SK-N-SH (cell line): ENCODE measurements around the gene CSNK2A3. TPM values are rescaled to one million over a fixed set of nuclear protein-coding genes. Genes with fewer than 3 reads are reported as not detected.

Source experiments
- CTCF ChIA-PET: fragments of 300-600, 350-600 bp; formaldehyde crosslinking; extraction: SDS; loops from one replicate; lab custom pipeline; 2021; lab: Yijun Ruan, JAX
- POLR2A ChIA-PET: fragments of 350-600 bp; sonication (Branson Sonifier 250); formaldehyde crosslinking; extraction: SDS; loops from one replicate; lab custom pipeline; 2020; ENCODE audit warnings: antibody characterized with exemption, inconsistent platforms; lab: Yijun Ruan, JAX
- DNase-seq: peaks from one replicate; pipeline ENCODE4 v3.0.0; 2012
- H2AFZ ChIP-seq: fragments of 200-600 bp; sonication (generic); 2 replicates; pipeline ENCODE4 v1.8.1; 2016; ENCODE audit warnings: antibody characterized with exemption, mild to moderate bottlenecking, low read depth
- H3F3A ChIP-seq: fragments of 200-600 bp; sonication (generic); replicated peaks from 2 replicates; pipeline ENCODE3; 2016; ENCODE audit warnings: antibody characterized with exemption, mild to moderate bottlenecking; ENCODE audit not compliant: insufficient read depth
- H3K27ac ChIP-seq, 2 experiments: fragments of 200-500 bp in 1 of 2; fragments of 200-600 bp in 1 of 2; sonication (Bioruptor generic) in 1 of 2; sonication (generic), shearing (Covaris generic) in 1 of 2; 2 replicates each; pipeline versions ENCODE4 v1.5.1 to v1.6.1; 2014 to 2016; ENCODE audit warnings: low read depth in 2 of 2, inconsistent platforms in 1 of 2, low read length in 1 of 2, mild to moderate bottlenecking in 1 of 2, mixed read lengths in 1 of 2
- H3K27me3 ChIP-seq: fragments of 200-600 bp; sonication (generic), shearing (Covaris generic); 2 replicates; pipeline ENCODE4 v1.6.1; 2016; ENCODE audit warnings: mixed run types; ENCODE audit not compliant: insufficient read depth
- H3K36me3 ChIP-seq, 2 experiments: fragments of 200-500 bp in 1 of 2; fragments of 200-600 bp in 1 of 2; sonication (Bioruptor generic) in 1 of 2; sonication (generic) in 1 of 2; replicated peaks in 1 of 2; 2 replicates each; pipeline versions ENCODE3 to v1.5.1; 2014 to 2016; ENCODE audit warnings: low read length in 1 of 2, mild to moderate bottlenecking in 1 of 2; ENCODE audit not compliant: insufficient read depth in 2 of 2, control insufficient read depth in 1 of 2
- H3K4me1 ChIP-seq, 2 experiments: fragments of 200-500 bp in 1 of 2; fragments of 200-600 bp in 1 of 2; sonication (Bioruptor generic) in 1 of 2; sonication (generic), shearing (Covaris generic) in 1 of 2; 2 replicates each; pipeline versions ENCODE4 v1.5.1 to v1.6.1; 2014 to 2016; ENCODE audit warnings: low read depth in 1 of 2, low read length in 1 of 2, mixed run types in 1 of 2; ENCODE audit not compliant: insufficient read depth in 2 of 2, control insufficient read depth in 1 of 2
- H3K4me2 ChIP-seq: fragments of 200-600 bp; sonication (generic), shearing (Covaris generic); 2 replicates; pipeline ENCODE4 v1.6.1; 2017; ENCODE audit warnings: mixed run types
- H3K4me3 ChIP-seq, 2 experiments: fragments of 200-500 bp in 1 of 2; fragments of 200-600 bp in 1 of 2; sonication (Bioruptor generic) in 1 of 2; sonication (generic), shearing (Covaris generic) in 1 of 2; 2 replicates each; pipeline versions ENCODE4 v1.5.1 to v1.8.1; 2014 to 2016; ENCODE audit warnings: low read depth in 2 of 2, inconsistent platforms in 1 of 2, low read length in 1 of 2, mild to moderate bottlenecking in 1 of 2, mixed read lengths in 1 of 2, moderate library complexity in 1 of 2
- H3K79me2 ChIP-seq: fragments of 200-600 bp; sonication (generic); 2 replicates; pipeline ENCODE4 v1.8.1; 2017; ENCODE audit warnings: mild to moderate bottlenecking; ENCODE audit not compliant: insufficient read depth
- H3K9ac ChIP-seq: fragments of 200-600 bp; sonication (generic); 2 replicates; pipeline ENCODE4 v1.6.1; 2017; ENCODE audit warnings: mixed run types
- H3K9me2 ChIP-seq: fragments of 200-600 bp; sonication (generic); 2 replicates; pipeline ENCODE4 v1.6.1; 2017; ENCODE audit warnings: mixed run types
- H3K9me3 ChIP-seq: fragments of 200-600 bp; sonication (generic); 2 replicates; pipeline ENCODE4 v1.6.1; 2017; ENCODE audit warnings: mixed run types, mild to moderate bottlenecking, moderate library complexity
- H4K20me1 ChIP-seq: fragments of 200-600 bp; sonication (generic); 2 replicates; pipeline ENCODE4 v1.6.1; 2017; ENCODE audit warnings: mild to moderate bottlenecking, mixed run types; ENCODE audit not compliant: insufficient read depth
- CHD2 ChIP-seq: fragments of 150-350 bp; IDR thresholded peaks from 2 replicates; pipeline ENCODE4 v1.6.1; 2018; ENCODE audit warnings: low read length; ENCODE audit not compliant: partially characterized antibody
- EP300 ChIP-seq, 2 experiments: IDR thresholded peaks; 2 replicates each; pipeline versions ENCODE4 v1.4.0 to v1.6.1; 2012; ENCODE audit warnings: borderline replicate concordance in 1 of 2, low read depth in 1 of 2, low read length in 1 of 2
- EZH2phosphoT487 ChIP-seq: fragments of 200-600 bp; sonication (generic); IDR thresholded peaks from 2 replicates; pipeline ENCODE4 v1.6.1; 2017; ENCODE audit warnings: low read depth, mixed run types, mild to moderate bottlenecking, antibody characterized with exemption, moderate library complexity, borderline replicate concordance
- GATA2 ChIP-seq: sonication (generic); formaldehyde crosslinking; IDR thresholded peaks from 2 replicates; pipeline ENCODE4 v1.5.0; 2020; ENCODE audit warnings: mild to moderate bottlenecking, missing genetic modification reagents
- IRF3 ChIP-seq: fragments of 150-350 bp; IDR thresholded peaks from 2 replicates; pipeline ENCODE4 v1.6.1; 2016; ENCODE audit warnings: mild to moderate bottlenecking, low read depth, low read length
- JUND ChIP-seq: IDR thresholded peaks from 2 replicates; pipeline ENCODE4 v1.4.0; 2012
- MAX ChIP-seq: IDR thresholded peaks from 2 replicates; pipeline ENCODE4 v1.4.0; 2012; ENCODE audit warnings: low read depth
- MEF2A ChIP-seq: IDR thresholded peaks from 2 replicates; pipeline ENCODE4 v1.4.0; 2012; ENCODE audit warnings: low read depth, borderline replicate concordance
- MXI1 ChIP-seq: IDR thresholded peaks from 2 replicates; pipeline ENCODE4 v1.6.1; 2012; ENCODE audit warnings: mild to moderate bottlenecking, low read depth, low read length, improper control_type of control experiment
- NRF1 ChIP-seq: IDR thresholded peaks from 2 replicates; pipeline ENCODE4 v1.6.1; 2012; ENCODE audit warnings: low read depth, mild to moderate bottlenecking, low read length
- PBX3 ChIP-seq: IDR thresholded peaks from 2 replicates; pipeline ENCODE4; 2012
- POLR2AphosphoS5 ChIP-seq: IDR thresholded peaks from 2 replicates; pipeline ENCODE4 v1.6.1; 2012; ENCODE audit warnings: low read depth, low read length
- RAD21 ChIP-seq: IDR thresholded peaks from 2 replicates; pipeline ENCODE4 v1.6.1; 2012; ENCODE audit warnings: mild to moderate bottlenecking, low read length
- RCOR1 ChIP-seq: fragments of 150-350 bp; IDR thresholded peaks from 2 replicates; pipeline ENCODE4 v1.6.1; 2017; ENCODE audit warnings: antibody characterized with exemption, low read length
- RXRA ChIP-seq: IDR thresholded peaks from 2 replicates; pipeline ENCODE4 v1.4.0; 2012; ENCODE audit warnings: low read depth, mild to moderate bottlenecking, borderline replicate concordance
- SIN3A ChIP-seq: IDR thresholded peaks from 2 replicates; pipeline ENCODE4 v1.6.1; 2012; ENCODE audit warnings: low read depth, mild to moderate bottlenecking, low read length, moderate library complexity, borderline replicate concordance
- TAF1 ChIP-seq: IDR thresholded peaks from 2 replicates; pipeline ENCODE4 v1.6.1; 2012; ENCODE audit warnings: low read depth, mild to moderate bottlenecking, low read length, moderate library complexity, borderline replicate concordance
- TCF12 ChIP-seq: IDR thresholded peaks from 2 replicates; pipeline ENCODE4 v1.4.0; 2012
- TEAD4 ChIP-seq: IDR thresholded peaks from 2 replicates; pipeline ENCODE4 v1.4.0; 2012; ENCODE audit warnings: mild to moderate bottlenecking, borderline replicate concordance; ENCODE audit not compliant: insufficient read depth
- USF1 ChIP-seq: IDR thresholded peaks from 2 replicates; pipeline ENCODE4 v1.4.0; 2012; ENCODE audit warnings: low read depth, borderline replicate concordance
- YY1 ChIP-seq: IDR thresholded peaks from 2 replicates; pipeline ENCODE4 v1.4.0; 2012; ENCODE audit warnings: low read depth, mild to moderate bottlenecking
- WGBS: methylation state at CpG from one replicate; pipeline ENCODE4 v1.1.6; 2017; ENCODE audit warnings: low lambda C conversion rate; 5-methylcytosine and 5-hydroxymethylcytosine counted together
- polyA plus RNA-seq, 3 experiments: library from polyadenylated mRNA; depleted of rRNA; stranded (reverse); fragments of >200 nt; gene quantifications; 2 replicates each; pipeline ENCODE4 v1.2.3, GENCODE V29; 2012

CSNK2A3 gene
- polyA plus RNA-seq, 1 of the 3 experiments (the other 2 are of a cell fraction) = 0.31 TPM

GRCh38 chr11:11309906-11310305 lies 43.1 kb downstream of the CSNK2A3 start:
- WGBS = 68% methylated on average over 2 of the region's 2 CpGs
- H4K20me1 ChIP-seq = no peaks in the 10 kb centered on the region
- TF ChIP-seq TCF12 = no peak
- no peak for TF ChIP-seq POLR2AphosphoS5
- TF ChIP-seq TEAD4 = no peak
- no peak for TF ChIP-seq MEF2A
- TF ChIP-seq TAF1 = no peak
- TF ChIP-seq CHD2 = no peak
- no peak for TF ChIP-seq GATA2 (CRISPR knock-in tag)
- no peak for TF ChIP-seq EP300 (IDR thresholded peaks at IDR 0.05; ENCODE audit: borderline replicate concordance in 1 of 2, low read depth in 1 of 2, low read length in 1 of 2)
- no peak for TF ChIP-seq PBX3
- TF ChIP-seq SIN3A = no peak
- no peak for TF ChIP-seq JUND
- no peak for TF ChIP-seq RAD21
- no peak for TF ChIP-seq RXRA
- TF ChIP-seq NRF1 = no peak
- no peak for TF ChIP-seq MXI1
- TF ChIP-seq IRF3 = no peak
- no peak for TF ChIP-seq MAX
- H3K4me2 ChIP-seq = no peak overlapping the region
- ChIA-PET POLR2A (no interaction called here), CTCF (no interaction called here)
- no peaks in the 10 kb centered on the region for H3K9me2 ChIP-seq
- peaks cover 0 to 2% of the 10 kb centered on the region in 2 experiments; a peak in 1 of 4 replicates for H3K4me1 ChIP-seq
- H2AFZ ChIP-seq = no peak overlapping the region
- H3K9ac ChIP-seq = no peak overlapping the region
- no peak for DNase-seq
- no peaks in the 10 kb centered on the region for H3F3A ChIP-seq
- no peaks in the 10 kb centered on the region for H3K27me3 ChIP-seq
- H3K4me3 ChIP-seq = no peak overlapping the region
- H3K9me3 ChIP-seq = no peaks in the 10 kb centered on the region
- H3K36me3 ChIP-seq = no peaks in the 10 kb centered on the region
- no peak overlapping the region for H3K27ac ChIP-seq
- H3K79me2 ChIP-seq = no peaks in the 10 kb centered on the region

GRCh38 chr11:11308249-11308648 lies 44.8 kb downstream of the CSNK2A3 start:
- POLR2A ChIA-PET = no interaction called here
- TF ChIP-seq RCOR1 = no peak
- no peak for TF ChIP-seq EZH2phosphoT487
- TF ChIP-seq YY1 = no peak
- no peak for TF ChIP-seq EP300 (IDR thresholded peaks at IDR 0.05; ENCODE audit: borderline replicate concordance in 1 of 2, low read depth in 1 of 2, low read length in 1 of 2)
- no peak for TF ChIP-seq MAX
- TF ChIP-seq USF1 = no peak
- no peak for TF ChIP-seq IRF3
- no peaks in the 10 kb centered on the region for H3K9me3 ChIP-seq
- no peak overlapping the region for H3K4me2 ChIP-seq
- no peaks in the 10 kb centered on the region for H3F3A ChIP-seq
- H3K4me3 ChIP-seq = no peak overlapping the region
- H4K20me1 ChIP-seq = no peaks in the 10 kb centered on the region
- peaks cover 0 to 2% of the 10 kb centered on the region in 2 experiments; a peak in 1 of 4 replicates for H3K4me1 ChIP-seq
- H3K36me3 ChIP-seq = no peaks in the 10 kb centered on the region
- H3K9me2 ChIP-seq = no peaks in the 10 kb centered on the region
- H3K79me2 ChIP-seq = no peaks in the 10 kb centered on the region
- no peak overlapping the region for H3K27ac ChIP-seq
- no peak overlapping the region for H2AFZ ChIP-seq
- WGBS = 8% methylated on average over 1 of the region's 1 CpG
- CTCF ChIA-PET = no interaction called here
- no peaks in the 10 kb centered on the region for H3K27me3 ChIP-seq
- DNase-seq = no peak
- H3K9ac ChIP-seq = no peak overlapping the region
